HEK293 (cell line): Measurements from ENCODE around the gene VRK1.
A peak's percentile ranks its signal among the peaks of the same experiment; 100 is the strongest.

Experiments used
- CTCF ChIA-PET: fragments of 350-600 bp; formaldehyde crosslinking; extraction: SDS; loops from one replicate; lab custom pipeline; 2021; ENCODE audit warnings: antibody characterized with exemption; lab: Yijun Ruan, JAX
- POLR2A ChIA-PET: fragments of 300-600 bp; formaldehyde crosslinking; extraction: SDS; loops from one replicate; lab custom pipeline; 2020; ENCODE audit warnings: antibody characterized with exemption, inconsistent platforms; lab: Yijun Ruan, JAX
- H3K27ac ChIP-seq: fragments of 200-500 bp; sonication (Bioruptor generic); 2 replicates; pipeline ENCODE4 v1.5.1; 2014; ENCODE audit warnings: low read depth, low read length, control low read depth, inconsistent platforms; ENCODE audit errors: extremely low read depth
- H3K36me3 ChIP-seq, 2 experiments: fragments of 200-500 bp in 1 of 2; sonication (Bioruptor generic) in 1 of 2; 1 replicate in 1 of 2; 2 replicates in 1 of 2; pipeline ENCODE4 v1.5.1; 2014 to 2017; ENCODE audit warnings: inconsistent platforms in 2 of 2, low read length in 2 of 2; ENCODE audit not compliant: control insufficient read depth in 2 of 2, insufficient read depth in 1 of 2
- H3K4me1 ChIP-seq: fragments of 200-500 bp; sonication (Bioruptor generic); 2 replicates; pipeline ENCODE4 v1.5.1; 2014; ENCODE audit warnings: mild to moderate bottlenecking, low read length, inconsistent platforms; ENCODE audit not compliant: control insufficient read depth, insufficient read depth
- H3K4me3 ChIP-seq: 2 replicates; pipeline ENCODE4 v1.5.1; 2011; ENCODE audit warnings: low read depth, mild to moderate bottlenecking, control low read depth, low read length, moderate library complexity
- H3K9me3 ChIP-seq: fragments of 200-500 bp; sonication (Bioruptor generic); 2 replicates; pipeline ENCODE4 v1.5.1; 2014; ENCODE audit warnings: low read depth, low read length, inconsistent platforms; ENCODE audit not compliant: control insufficient read depth, insufficient read depth
- EGR2 ChIP-seq: fragments of 450-650 bp; formaldehyde crosslinking; IDR thresholded peaks from 2 replicates; pipeline ENCODE4 v1.5.1; 2016; ENCODE audit warnings: low read depth, missing biosample characterization, missing genetic modification characterization
- GLIS2 ChIP-seq: fragments of 450-650 bp; formaldehyde crosslinking; IDR thresholded peaks from 2 replicates; pipeline ENCODE4 v1.5.1; 2016; ENCODE audit warnings: missing biosample characterization, missing genetic modification characterization
- ZBTB10 ChIP-seq: fragments of 450-650 bp; formaldehyde crosslinking; IDR thresholded peaks from 2 replicates; pipeline ENCODE4 v1.5.1; 2016; ENCODE audit warnings: missing biosample characterization, missing genetic modification characterization
- ZBTB44 ChIP-seq: fragments of 450-650 bp; IDR thresholded peaks from 2 replicates; pipeline ENCODE4 v1.5.1; 2018; ENCODE audit warnings: missing biosample characterization, mild to moderate bottlenecking, missing genetic modification characterization
- ZFHX2 ChIP-seq: fragments of 450-650 bp; formaldehyde crosslinking; conservative IDR thresholded peaks from 2 replicates; pipeline ENCODE4 v1.5.1; 2016; ENCODE audit warnings: missing biosample characterization, missing genetic modification characterization
- ZIC2 ChIP-seq: fragments of 450-650 bp; formaldehyde crosslinking; IDR thresholded peaks from 2 replicates; pipeline ENCODE4 v1.5.1; 2016; ENCODE audit warnings: missing biosample characterization, missing genetic modification characterization
- ZNF112 ChIP-seq: fragments of 450-650 bp; formaldehyde crosslinking; IDR thresholded peaks from 2 replicates; pipeline ENCODE4 v1.5.0; 2017; ENCODE audit warnings: missing biosample characterization, missing genetic modification characterization
- ZNF2 ChIP-seq: fragments of 450-650 bp; formaldehyde crosslinking; IDR thresholded peaks from 2 replicates; pipeline ENCODE4 v1.5.1; 2016; ENCODE audit warnings: missing biosample characterization, missing genetic modification characterization
- ZNF341 ChIP-seq: fragments of 450-650 bp; formaldehyde crosslinking; IDR thresholded peaks from 2 replicates; pipeline ENCODE4; 2016; ENCODE audit warnings: low read depth, missing biosample characterization, missing genetic modification characterization
- ZNF354C ChIP-seq: fragments of 450-650 bp; formaldehyde crosslinking; IDR thresholded peaks from 2 replicates; pipeline ENCODE4 v1.5.1; 2016; ENCODE audit warnings: missing biosample characterization, missing genetic modification characterization, low read depth, borderline replicate concordance
- ZNF394 ChIP-seq: fragments of 450-650 bp; formaldehyde crosslinking; IDR thresholded peaks from 2 replicates; pipeline ENCODE4 v1.5.1; 2016; ENCODE audit warnings: missing biosample characterization, missing genetic modification characterization, mild to moderate bottlenecking, moderate library complexity, borderline replicate concordance
- ZNF423 ChIP-seq: fragments of 450-650 bp; formaldehyde crosslinking; IDR thresholded peaks from 2 replicates; pipeline ENCODE4 v1.5.1; 2016; ENCODE audit warnings: missing biosample characterization, missing genetic modification characterization
- ZNF560 ChIP-seq: fragments of 450-650 bp; formaldehyde crosslinking; IDR thresholded peaks from 2 replicates; pipeline ENCODE4 v1.5.1; 2017; ENCODE audit warnings: missing biosample characterization, missing genetic modification characterization, borderline replicate concordance
- ZNF561 ChIP-seq: fragments of 450-650 bp; IDR thresholded peaks from 2 replicates; pipeline ENCODE4 v1.5.1; 2018; ENCODE audit warnings: missing biosample characterization, missing genetic modification characterization, borderline replicate concordance
- ZNF600 ChIP-seq: fragments of 450-650 bp; formaldehyde crosslinking; IDR thresholded peaks from 2 replicates; pipeline ENCODE4 v1.5.1; 2016; ENCODE audit warnings: missing biosample characterization, missing genetic modification characterization
- ZNF747 ChIP-seq: fragments of 450-650 bp; formaldehyde crosslinking; IDR thresholded peaks from 2 replicates; pipeline ENCODE4 v1.5.1; 2016; ENCODE audit warnings: missing biosample characterization, missing genetic modification characterization
- ZNF768 ChIP-seq: fragments of 450-650 bp; formaldehyde crosslinking; IDR thresholded peaks from 2 replicates; pipeline ENCODE4 v1.5.1; 2018; ENCODE audit warnings: missing biosample characterization, mild to moderate bottlenecking, missing genetic modification characterization
- ZNF776 ChIP-seq: fragments of 450-650 bp; formaldehyde crosslinking; IDR thresholded peaks from 2 replicates; pipeline ENCODE4 v1.5.0; 2017; ENCODE audit warnings: missing biosample characterization, missing genetic modification characterization, borderline replicate concordance

VRK1 gene

GRCh38 chr14:96889091-96889490 lies 91.9 kb downstream of the VRK1 start:
- POLR2A ChIA-PET: no interaction called here
- CTCF ChIA-PET: no interaction called here
- no peak overlapping the region for H3K4me3 ChIP-seq
- H3K36me3 ChIP-seq: no peaks in the 10 kb centered on the region
- TF ChIP-seq ZNF423 (tag by site-specific recombination) (no peak), EGR2 (no peak), ZNF776 (no peak), ZNF561 (tag by site-specific recombination) (no peak), ZNF768 (no peak), ZBTB44 (tag by site-specific recombination) (0 out of 2 replicates have a peak, but pooled peaks have one; percentile 17), ZIC2 (tag by site-specific recombination) (no peak), ZNF747 (tag by site-specific recombination) (no peak)
- TF ChIP-seq, all 188 proteins: peak for 1
- H3K9me3 ChIP-seq: no peaks in the 10 kb centered on the region
- H3K27ac ChIP-seq: no peak overlapping the region
- peaks cover 15% of the 10 kb centered on the region for H3K4me1 ChIP-seq

- H3K27ac ChIP-seq: no peak overlapping the region
- CTCF ChIA-PET: interaction anchor here (0.6 kb wide), 1 partner anchor 424 kb away, joined by 3 read pairs; no protein-coding TSS in a partner anchor
- H3K9me3 ChIP-seq: no peaks in the 10 kb centered on the region
- H3K4me1 ChIP-seq: peaks cover 6% of the 10 kb centered on the region; the same call in 1 of the 2 replicates
- POLR2A ChIA-PET: no interaction called here
- peaks cover 0 to 3% of the 10 kb centered on the region in 2 experiments; a peak in 1 of 3 replicates for H3K36me3 ChIP-seq
- TF ChIP-seq EGR2 (peak; percentile 75), GLIS2 (no peak), ZFHX2 (tag by site-specific recombination) (peak; percentile 65; the same call in 1 of the 2 replicates), ZNF560 (no peak)
- no peak overlapping the region for H3K4me3 ChIP-seq
Measured at GRCh38 chr14:96893966-96894622, 96.9 kb downstream of the VRK1 start.

- no peak for TF ChIP-seq ZNF394 (tag by site-specific recombination)
- no peak for TF ChIP-seq ZBTB10 (tag by site-specific recombination)
- TF ChIP-seq ZNF112: no peak
- no peak for TF ChIP-seq ZNF2 (tag by site-specific recombination)
- TF ChIP-seq ZNF354C: no peak
- TF ChIP-seq ZNF341 (tag by site-specific recombination): no peak
- TF ChIP-seq ZNF600 (tag by site-specific recombination): 0 out of 2 replicates have a peak, but pooled peaks have one; percentile 34
- POLR2A ChIA-PET: no interaction called here
Measured at GRCh38 chr14:96894966-96895365, 97.8 kb downstream of the VRK1 start.

More at GRCh38 chr14:96894966-96895365, 97.8 kb downstream of the VRK1 start:
- no peaks in the 10 kb centered on the region for H3K9me3 ChIP-seq
- no peaks in the 10 kb centered on the region for H3K4me1 ChIP-seq
- H3K27ac ChIP-seq: no peak overlapping the region
- no peak overlapping the region for H3K4me3 ChIP-seq
- CTCF ChIA-PET: interaction anchor here (0.7 kb wide), 1 partner anchor 11 kb away, joined by 3 read pairs; no protein-coding TSS in a partner anchor
- peaks cover 0 to 3% of the 10 kb centered on the region in 2 experiments; a peak in 1 of 3 replicates for H3K36me3 ChIP-seq
